HG03565 (cell line): ENCODE results near the gene RTCA.

Source experiments
- ATAC-seq: cut with Tn5 transposase; IDR thresholded peaks from one replicate; pipeline ENCODE4 v1.9.1; 2021; ENCODE audit warnings: mild to moderate bottlenecking, moderate library complexity; ENCODE audit not compliant: unreplicated experiment

RTCA gene

DNA sequence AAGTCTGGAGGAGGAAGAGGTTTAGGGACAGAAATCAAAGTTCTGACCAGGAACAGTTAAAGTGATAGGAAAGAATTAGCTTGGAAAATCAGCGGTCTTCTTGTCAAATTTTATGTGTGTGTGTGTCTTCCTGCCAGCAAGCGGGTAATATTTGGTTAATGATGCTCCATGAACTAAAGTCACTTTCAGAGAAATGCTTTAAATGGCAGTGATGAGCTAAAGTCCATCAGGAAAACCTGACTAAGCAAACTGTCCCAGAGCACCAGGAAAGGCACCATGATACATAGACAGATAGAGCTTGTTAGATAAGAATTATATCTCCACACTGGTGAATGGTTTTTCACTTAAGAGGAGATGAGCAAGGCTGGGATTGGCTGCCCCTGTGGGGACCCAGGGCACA lies 76.3 kb downstream of the RTCA start:
- no peak for ATAC-seq
